ENCODE measurements around the gene ATXN3.

Gene ATXN3

GRCh38 chr14:92009604-92010003 lies 96.8 kb downstream of the ATXN3 start:
- DNase-seq (ENCODE audit: low read depth in 3 of 3), result no peak
